Measurements from ENCODE around the gene MED16. TPM values are rescaled to one million over a fixed set of nuclear protein-coding genes. Genes with fewer than 3 reads are reported as not detected.

The MED16 gene
- total and polyA plus RNA-seq, 7 experiments from 2014 or later = 47.5 to 142 (median 67.6) TPM

- POLR2A ChIA-PET = no interaction called here
- H3K36me3 Mint-ChIP-seq = peaks cover 0 to 11% (median 4%) of the 10 kb centered on the region in 5 donors
- no peak overlapping the region for H3K4me3 ChIP-seq (ENCODE audit: low read length)
These were observed 40.5 kb upstream of the MED16 start for GRCh38 chr19:933553-933882.

GRCh38 chr19:932648-933552 is 39.9 kb upstream of the MED16 start:
- Histone ChIP-seq H3K4me3 (ENCODE audit: low read length) (peak overlapping the region; percentile 27), H3K27me3 (ENCODE audit: control insufficient read depth in 2 of 2, insufficient read depth in 2 of 2, low read length in 2 of 2) (no peaks in the 10 kb centered on the region), H3K9me3 (ENCODE audit: control insufficient read depth in 2 of 3, low read length in 3 of 3) (no peaks in the 10 kb centered on the region), H3K36me3 (ENCODE audit: control insufficient read depth in 2 of 3, insufficient read depth in 3 of 3, low read length in 3 of 3) (no peaks in the 10 kb centered on the region), H3K4me1 (ENCODE audit: control insufficient read depth in 2 of 2, insufficient read depth in 2 of 2, low read length in 2 of 2) (peaks cover 4 to 24% of the 10 kb centered on the region in 2 donors), H3K27ac (ENCODE audit: low read depth, low read length) (peak overlapping the region; percentile 12)
- peak overlapping the region in 7 of 9 donors; percentile 65 to 89 (median 81) for H3K27ac Mint-ChIP-seq
- H3K36me3 Mint-ChIP-seq = peaks cover 0 to 8% (median 4%) of the 10 kb centered on the region in 5 donors
- no peaks in the 10 kb centered on the region for H3K27me3 Mint-ChIP-seq
- CTCF ChIA-PET = interaction anchor here (0.7 to 1.9 kb wide), 6 partner anchors 10 to 69 kb away, joined by 3 to 7 read pairs (median 4); partner anchors contain the start of gene WDR18
- POLR2A ChIA-PET = interaction anchor here (0.6 to 1.1 kb wide), 7 partner anchors 21 to 337 kb away, joined by 3 to 4 read pairs (median 3); no protein-coding TSS in a partner anchor
- peak overlapping the region; percentile 57 to 86 (median 80) for H3K4me3 Mint-ChIP-seq
- ATAC-seq (peak; percentile 69), DNase-seq (peak in 5 of 9 donors; percentile 26 to 54 (median 47))
- peaks cover 0 to 3% (median 0%) of the 10 kb centered on the region in 11 donors for H3K9me3 Mint-ChIP-seq
- peaks cover 5 to 24% (median 19%) of the 10 kb centered on the region in 7 donors for H3K4me1 Mint-ChIP-seq
- intact Hi-C loops (cut with micrococcal nuclease) = loop anchor here in 1 of 2 donors (1.0 kb wide), 1 partner anchor 7 kb away; no protein-coding TSS in a partner anchor

More at GRCh38 chr19:933553-933882, 40.5 kb upstream of the MED16 start:
- Mint-ChIP-seq H3K4me3 (peak overlapping the region in 3 of 10 donors; percentile 13 to 84 (median 61)), H3K9me3 (peaks cover 0 to 3% (median 0%) of the 10 kb centered on the region in 11 donors), H3K27ac (no peak overlapping the region), H3K4me1 (peaks cover 9 to 30% (median 22%) of the 10 kb centered on the region in 7 donors), H3K27me3 (no peaks in the 10 kb centered on the region)
- no peak overlapping the region for H3K27ac ChIP-seq (ENCODE audit: low read depth, low read length)
- no peaks in the 10 kb centered on the region for H3K36me3 ChIP-seq (ENCODE audit: control insufficient read depth in 2 of 3, insufficient read depth in 3 of 3, low read length in 3 of 3)
- intact Hi-C loops (cut with micrococcal nuclease) = no loop called here
- no peaks in the 10 kb centered on the region for H3K27me3 ChIP-seq (ENCODE audit: control insufficient read depth in 2 of 2, insufficient read depth in 2 of 2, low read length in 2 of 2)
- H3K4me1 ChIP-seq (ENCODE audit: control insufficient read depth in 2 of 2, insufficient read depth in 2 of 2, low read length in 2 of 2) = peaks cover 4 to 24% of the 10 kb centered on the region in 2 donors
- no peak for DNase-seq
- no peaks in the 10 kb centered on the region for H3K9me3 ChIP-seq (ENCODE audit: control insufficient read depth in 2 of 3, low read length in 3 of 3)
- ATAC-seq = no peak
- CTCF ChIA-PET = interaction anchor here (1.2 to 1.9 kb wide), 3 partner anchors 9 to 49 kb away, joined by 3 to 7 read pairs (median 4); no protein-coding TSS in a partner anchor

DNA sequence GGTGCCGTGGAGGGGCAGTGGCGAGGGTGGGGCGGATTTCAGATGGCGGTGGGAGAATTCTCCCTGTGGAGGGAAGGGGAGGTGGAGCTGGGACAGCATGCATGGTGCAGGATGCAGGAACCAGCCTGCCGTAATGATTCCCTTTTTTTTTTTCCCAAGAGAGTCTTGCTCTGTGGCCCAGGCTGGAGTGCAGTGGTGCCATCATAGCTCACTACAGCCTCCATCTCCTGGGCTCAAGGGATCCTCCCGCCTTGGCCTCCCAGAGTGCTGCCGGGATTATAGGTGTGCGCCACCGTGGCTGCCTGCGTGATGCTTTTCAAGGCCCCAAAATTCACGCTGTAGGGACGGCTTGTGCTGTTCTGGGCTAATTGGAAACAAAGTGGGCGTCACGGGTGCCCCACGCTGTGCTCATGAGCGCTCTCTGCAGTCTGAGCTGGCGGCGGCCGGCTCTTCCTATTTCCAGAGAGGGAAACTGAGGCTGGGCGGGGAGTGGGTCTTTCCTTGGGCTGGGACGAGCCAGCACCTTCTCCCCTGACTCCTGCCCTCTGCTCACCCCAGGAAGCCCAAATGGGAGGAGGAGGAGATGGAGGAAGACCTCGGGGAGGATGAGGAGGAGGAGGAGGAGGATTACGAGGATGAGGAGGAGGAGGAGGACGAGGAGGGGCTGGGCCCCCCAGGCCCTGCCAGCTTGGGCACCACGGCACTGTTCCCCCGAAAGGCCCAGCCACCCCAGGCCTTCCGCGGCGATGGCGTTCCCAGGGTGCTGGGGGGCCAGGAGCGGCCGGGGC is 39.1 kb upstream of the MED16 start:
- peaks cover 0 to 4% (median 0%) of the 10 kb centered on the region in 5 donors for H3K36me3 Mint-ChIP-seq
- ChIA-PET POLR2A (interaction anchor here (0.8 to 1.1 kb wide), 6 partner anchors 9 to 338 kb away, joined by 3 to 4 read pairs (median 3); no protein-coding TSS in a partner anchor), CTCF (interaction anchor here (0.7 to 1.9 kb wide), 4 partner anchors 9 to 68 kb away, joined by 3 to 7 read pairs (median 4); partner anchors contain the start of gene WDR18)
- H3K4me3 ChIP-seq (ENCODE audit: low read length) = peak overlapping the region; percentile 27
- H3K9me3 Mint-ChIP-seq = no peaks in the 10 kb centered on the region
- H3K4me1 Mint-ChIP-seq = peaks cover under 1 to 16% (median 14%) of the 10 kb centered on the region in 7 donors
- H3K4me3 Mint-ChIP-seq = peak overlapping the region in 8 of 10 donors; percentile 16 to 84 (median 52)
- ATAC-seq = no peak
- H3K36me3 ChIP-seq (ENCODE audit: control insufficient read depth in 2 of 3, insufficient read depth in 3 of 3, low read length in 3 of 3) = no peaks in the 10 kb centered on the region
- intact Hi-C loops (cut with micrococcal nuclease) = loop anchor here in 1 of 2 donors (1.0 kb wide), 1 partner anchor 8 kb away; no protein-coding TSS in a partner anchor
- no peaks in the 10 kb centered on the region for H3K27me3 ChIP-seq (ENCODE audit: control insufficient read depth in 2 of 2, insufficient read depth in 2 of 2, low read length in 2 of 2)
- peaks cover 4 to 20% of the 10 kb centered on the region in 2 donors for H3K4me1 ChIP-seq (ENCODE audit: control insufficient read depth in 2 of 2, insufficient read depth in 2 of 2, low read length in 2 of 2)
- no peaks in the 10 kb centered on the region for H3K27me3 Mint-ChIP-seq
- H3K27ac ChIP-seq (ENCODE audit: low read depth, low read length) = peak overlapping the region; percentile 12
- H3K27ac Mint-ChIP-seq = peak overlapping the region in 2 of 9 donors; percentile 21 to 46
- H3K9me3 ChIP-seq (ENCODE audit: control insufficient read depth in 2 of 3, low read length in 3 of 3) = no peaks in the 10 kb centered on the region
- no peak for DNase-seq

DNA sequence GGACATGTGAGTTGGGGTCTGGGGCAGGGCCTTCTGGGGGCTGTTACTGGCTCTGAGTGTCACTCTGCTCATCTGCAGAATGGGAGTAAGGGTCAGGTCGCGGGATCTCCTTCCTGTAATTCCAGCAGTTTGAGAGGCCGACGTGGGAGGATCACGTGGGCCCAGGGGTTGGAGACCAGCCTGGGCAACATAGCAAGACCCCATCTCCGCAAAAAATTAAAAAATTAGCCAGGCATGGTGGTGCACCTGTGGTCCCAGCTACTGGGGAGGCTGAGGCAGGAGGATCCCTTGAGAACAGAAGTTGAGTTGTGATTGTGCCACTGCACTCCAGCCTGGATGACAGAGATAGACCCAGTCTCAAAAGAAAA is 36.9 kb upstream of the MED16 start:
- no peaks in the 10 kb centered on the region for H3K9me3 ChIP-seq (ENCODE audit: control insufficient read depth in 2 of 3, low read length in 3 of 3)
- H3K27me3 ChIP-seq (ENCODE audit: control insufficient read depth in 2 of 2, insufficient read depth in 2 of 2, low read length in 2 of 2) = no peaks in the 10 kb centered on the region
- ATAC-seq (no peak), DNase-seq (no peak)
- no peak overlapping the region for H3K27ac ChIP-seq (ENCODE audit: low read depth, low read length)
- peaks cover 0 to 7% (median 0%) of the 10 kb centered on the region in 3 experiments for H3K36me3 ChIP-seq (ENCODE audit: control insufficient read depth in 2 of 3, insufficient read depth in 3 of 3, low read length in 3 of 3)
- Mint-ChIP-seq H3K4me3 (peak overlapping the region in 2 of 10 donors; percentile 21 to 75), H3K4me1 (peaks cover 0 to 12% (median 9%) of the 10 kb centered on the region in 7 donors), H3K27me3 (no peaks in the 10 kb centered on the region), H3K9me3 (no peaks in the 10 kb centered on the region), H3K27ac (peak overlapping the region in 1 of 9 donors; percentile 33), H3K36me3 (peaks cover 0 to 1% (median 0%) of the 10 kb centered on the region in 5 donors)
- ChIA-PET POLR2A (no interaction called here), CTCF (interaction anchor here (0.6 kb wide), 1 partner anchor 139 kb away, joined by 4 read pairs; no protein-coding TSS in a partner anchor)
- peaks cover 4 to 17% of the 10 kb centered on the region in 2 donors for H3K4me1 ChIP-seq (ENCODE audit: control insufficient read depth in 2 of 2, insufficient read depth in 2 of 2, low read length in 2 of 2)
- intact Hi-C loops (cut with micrococcal nuclease) = no loop called here
- H3K4me3 ChIP-seq (ENCODE audit: low read length) = no peak overlapping the region

DNA sequence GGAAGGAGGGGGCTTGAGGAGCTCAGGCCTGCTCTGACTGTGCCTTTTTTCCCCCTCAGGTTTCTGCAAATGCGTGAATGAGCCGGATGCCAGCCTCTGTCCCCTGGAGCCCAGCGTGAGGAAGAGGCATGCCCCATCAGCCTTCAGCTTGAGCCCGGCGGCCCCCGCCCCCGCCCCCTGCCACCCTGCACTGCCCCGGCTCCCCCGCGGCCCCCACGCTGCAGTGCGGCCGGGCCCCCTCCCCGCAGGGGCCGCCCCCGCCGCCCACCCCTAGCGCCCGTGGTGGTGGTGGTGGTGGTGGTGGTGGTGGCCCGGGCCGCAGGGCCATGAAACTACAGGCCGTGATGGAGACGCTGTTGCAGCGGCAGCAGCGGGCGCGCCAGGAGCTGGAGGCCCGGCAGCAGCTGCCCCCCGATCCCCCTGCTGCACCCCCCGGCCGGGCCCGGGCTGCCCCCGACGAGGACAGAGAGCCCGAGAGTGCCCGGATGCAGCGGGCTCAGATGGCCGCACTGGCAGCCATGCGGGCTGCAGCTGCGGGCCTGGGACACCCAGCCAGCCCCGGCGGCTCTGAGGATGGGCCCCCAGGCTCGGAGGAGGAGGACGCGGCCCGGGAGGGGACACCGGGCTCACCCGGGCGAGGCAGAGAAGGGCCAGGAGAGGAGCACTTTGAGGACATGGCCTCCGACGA is 36.4 kb upstream of the MED16 start:
- ATAC-seq = no peak
- H3K4me3 ChIP-seq (ENCODE audit: low read length) = no peak overlapping the region
- CTCF ChIA-PET = no interaction called here
- Mint-ChIP-seq H3K4me3 (peak overlapping the region in 1 of 10 donors; percentile 75), H3K36me3 (peaks cover 0 to 1% (median 0%) of the 10 kb centered on the region in 5 donors), H3K27me3 (no peaks in the 10 kb centered on the region), H3K27ac (no peak overlapping the region), H3K4me1 (peaks cover 0 to 14% (median 9%) of the 10 kb centered on the region in 7 donors), H3K9me3 (no peaks in the 10 kb centered on the region)
- POLR2A ChIA-PET = interaction anchor here (0.8 kb wide), 1 partner anchor 8 kb away, joined by 3 read pairs; no protein-coding TSS in a partner anchor
- H3K27me3 ChIP-seq (ENCODE audit: control insufficient read depth in 2 of 2, insufficient read depth in 2 of 2, low read length in 2 of 2) = no peaks in the 10 kb centered on the region
- no peak for DNase-seq
- peaks cover 0 to 7% (median 0%) of the 10 kb centered on the region in 3 experiments for H3K36me3 ChIP-seq (ENCODE audit: control insufficient read depth in 2 of 3, insufficient read depth in 3 of 3, low read length in 3 of 3)
- no peak overlapping the region for H3K27ac ChIP-seq (ENCODE audit: low read depth, low read length)
- no peaks in the 10 kb centered on the region for H3K9me3 ChIP-seq (ENCODE audit: control insufficient read depth in 2 of 3, low read length in 3 of 3)
- intact Hi-C loops (cut with micrococcal nuclease) = no loop called here
- H3K4me1 ChIP-seq (ENCODE audit: control insufficient read depth in 2 of 2, insufficient read depth in 2 of 2, low read length in 2 of 2) = peaks cover 8 to 17% of the 10 kb centered on the region in 2 donors

Data from naive thymus-derived CD4-positive, alpha-beta T cell (primary cell).